ENCODE data around the gene PHF23. TPM values are rescaled to one million over a fixed set of nuclear protein-coding genes. Genes with fewer than 3 reads are reported as not detected.
A peak's percentile ranks its signal among the peaks of the same experiment; 100 is the strongest.

Gene PHF23
- total and polyA plus RNA-seq, 2 of the 4 experiments (the other 2 are of a cell fraction) = 44.8 to 58.5 TPM

DNA sequence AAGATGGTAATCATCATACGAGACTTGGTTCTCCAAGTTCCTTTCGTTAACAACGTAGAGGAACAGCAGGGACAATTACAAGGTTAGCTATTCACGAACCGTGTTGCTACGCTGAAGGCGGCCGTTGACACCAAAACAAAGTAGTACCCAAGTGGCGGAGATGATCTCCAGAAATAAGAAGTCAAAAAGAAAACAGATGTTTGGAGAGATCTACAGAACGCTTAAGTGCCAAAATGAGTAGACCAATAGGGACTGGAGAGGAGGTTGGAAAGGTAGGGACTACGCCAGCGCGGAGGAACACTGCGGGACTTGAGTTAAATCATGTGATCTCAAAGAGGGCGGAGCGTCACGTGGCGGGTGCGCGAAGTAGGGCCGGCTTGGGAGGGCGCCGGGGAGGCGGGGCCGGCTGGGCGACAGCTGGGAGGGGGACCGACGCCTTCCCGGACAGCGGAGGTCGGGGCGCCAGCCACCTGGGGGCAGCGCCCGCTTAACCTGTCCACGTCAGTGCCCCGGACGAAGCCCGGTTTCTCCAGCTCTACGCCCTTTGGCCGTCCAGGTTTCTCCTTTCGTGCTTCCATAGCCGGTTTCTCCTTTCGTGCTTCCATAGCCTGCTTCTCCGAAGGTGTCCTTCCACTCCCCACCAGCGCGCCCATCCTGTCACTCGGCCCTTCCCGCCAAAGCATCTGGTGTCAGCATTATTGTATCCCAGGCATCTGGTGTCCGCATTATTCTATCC is 3.6 kb upstream of the PHF23 start:
- H4K91ac ChIP-seq (ENCODE audit: insufficient read depth, low read depth, low read length) = peak overlapping the region; percentile 98
- H3K4me3 ChIP-seq (ENCODE audit: insufficient read depth, low read depth, low read length) = peak overlapping the region; percentile 90
- dilution Hi-C loops (cut with HindIII; ENCODE audit: low sequenced_read_pairs, unreplicated experiment) (no loop called here), in situ Hi-C loops (cut with MboI; ENCODE audit: low sequenced_read_pairs) (loop anchor here (25.0 kb wide), 1 partner anchor 919 kb away; the partner anchor contains the start of genes PER1 and VAMP2), intact Hi-C loops (cut with micrococcal nuclease) (no loop called here)
- H2AFZ ChIP-seq (replicated peaks; ENCODE audit: low read length, poor library complexity) = peak overlapping the region; percentile 90
- H2BK20ac ChIP-seq (ENCODE audit: low read depth, low read length) = peak overlapping the region; percentile 75
- peaks cover 8% of the 10 kb centered on the region for H3K4me1 ChIP-seq (ENCODE audit: control insufficient read depth, insufficient read depth, low read length)
- DNase-seq (peak; percentile 95), ATAC-seq (ENCODE audit: low read depth) (peak; percentile 15)
- peak overlapping the region; percentile 92 for H2AK9ac ChIP-seq (replicated peaks; ENCODE audit: low read depth, low read length, poor library complexity)
- H3K4ac ChIP-seq (ENCODE audit: low read depth, low read length) = peak overlapping the region; percentile 99
- H2BK5ac ChIP-seq (ENCODE audit: low read depth, low read length, poor library complexity, severe bottlenecking) = peak overlapping the region; percentile 98
- H2AK5ac ChIP-seq (ENCODE audit: low read depth, low read length) = peak overlapping the region; percentile 77
- 0% methylated on average over 40 of the region's 49 CpGs; no CpG with 5 or more reads in 1 of the 2 experiments for WGBS, 2 experiments (ENCODE audit: extremely low coverage in 2 of 2, insufficient read length in 1 of 2)
- CTCF ChIA-PET = no interaction called here
- H2BK15ac ChIP-seq (ENCODE audit: low read depth, low read length) = peak overlapping the region; percentile 93; the same call in 1 of the 3 replicates
- peak overlapping the region; percentile 100 for H3K14ac ChIP-seq (replicated peaks; ENCODE audit: low read depth, low read length)
- peak overlapping the region; percentile 92 for H3K9ac ChIP-seq (ENCODE audit: low read depth, low read length)
- POLR2A ChIA-PET (ENCODE audit: unreplicated experiment) = interaction anchor here (1.1 to 1.4 kb wide), 2 partner anchors 9 to 22 kb away, joined by 3 to 4 read pairs; partner anchors contain the start of gene CTDNEP1
- H3K4me2 ChIP-seq (ENCODE audit: low read depth, low read length) = peak overlapping the region; percentile 95
- peak overlapping the region; percentile 99 for H3K23ac ChIP-seq (ENCODE audit: low read depth, low read length)
- peaks cover 28% of the 10 kb centered on the region for H3K36me3 ChIP-seq (ENCODE audit: control insufficient read depth, insufficient read depth, low read length)
- H4K20me1 ChIP-seq (ENCODE audit: insufficient read depth, low read length) = peaks cover 7% of the 10 kb centered on the region; the same call in 1 of the 2 replicates
- H3K79me1 ChIP-seq (ENCODE audit: low read depth in 1 of 2, low read length in 2 of 2) = peaks cover 13 to 49% of the 10 kb centered on the region in 2 experiments
- peak overlapping the region; percentile 97 for H2BK120ac ChIP-seq (ENCODE audit: low read depth, low read length)
- no peaks in the 10 kb centered on the region for H3K9me1 ChIP-seq (ENCODE audit: insufficient read depth, low read length)
- H3K18ac ChIP-seq (ENCODE audit: low read depth, low read length) = peak overlapping the region; percentile 99
- peak overlapping the region; percentile 90 for H3K27ac ChIP-seq (ENCODE audit: insufficient read depth, low read length)
- no peaks in the 10 kb centered on the region for H3K27me3 ChIP-seq (ENCODE audit: control insufficient read depth, insufficient read depth, low read length)
- BruUV-seq (replicated peaks) = no TSS peak
- H4K8ac ChIP-seq (ENCODE audit: low read depth in 2 of 2, low read length in 2 of 2) = peak overlapping the region; percentile 80 to 100
- H3K56ac ChIP-seq (ENCODE audit: extremely low read depth, insufficient read depth, low read length) = peak overlapping the region; percentile 99
- H4K5ac ChIP-seq (ENCODE audit: low read depth, low read length) = peak overlapping the region; percentile 98
- H3K9me3 ChIP-seq (ENCODE audit: control insufficient read depth, insufficient read depth, low read length) = no peaks in the 10 kb centered on the region
- peak; percentile 92 for TF ChIP-seq BHLHE40 (IDR thresholded peaks at IDR 0.05; ENCODE audit: low read depth, low read length)
- TF ChIP-seq USF2 (IDR thresholded peaks at IDR 0.05; ENCODE audit: low read depth, low read length) = peak; percentile 99
- TF ChIP-seq MAFK (IDR thresholded peaks at IDR 0.05; ENCODE audit: low read depth, low read length) = no peak
- no peak for TF ChIP-seq NFE2L2 (IDR thresholded peaks at IDR 0.05; ENCODE audit: low read depth, low read length)
- TF ChIP-seq POLR2A (IDR thresholded peaks at IDR 0.05; ENCODE audit: low read depth, low read length) = no peak
- TF ChIP-seq SMC3 (IDR thresholded peaks at IDR 0.05; ENCODE audit: low read depth, low read length) = no peak
- TF ChIP-seq MAZ (IDR thresholded peaks at IDR 0.05; ENCODE audit: borderline replicate concordance, low read depth, low read length) = peak; percentile 89
- TF ChIP-seq CHD1 (IDR thresholded peaks at IDR 0.05; ENCODE audit: low read depth, low read length) = no peak
- TF ChIP-seq MXI1 (IDR thresholded peaks at IDR 0.05; ENCODE audit: borderline replicate concordance, low read depth, low read length) = peak; percentile 82; the same call in 1 of the 2 replicates
- TF ChIP-seq RFX5 (IDR thresholded peaks at IDR 0.05; ENCODE audit: low read depth, low read length) = no peak
- peak; percentile 34; the same call in 1 of the 2 replicates for TF ChIP-seq FOS (IDR thresholded peaks at IDR 0.05; ENCODE audit: low read depth, low read length)
- no peak; the same call in 1 of the 2 replicates for TF ChIP-seq RAD21 (IDR thresholded peaks at IDR 0.05; ENCODE audit: low read length)
- TF ChIP-seq RCOR1 (IDR thresholded peaks at IDR 0.05; ENCODE audit: insufficient replicate concordance, low read length) = no peak
- no peak for TF ChIP-seq ELK1 (IDR thresholded peaks at IDR 0.05; ENCODE audit: borderline replicate concordance, low read depth, low read length)

All from IMR-90 (cell line).